Prostate gland (tissue), 2 donors: ENCODE measurements around the gene PTPRA. TPM values are rescaled to one million over a fixed set of nuclear protein-coding genes. Genes with fewer than 3 reads are reported as not detected.

Experiments used
- DNase-seq: peaks from one replicate; pipeline ENCODE4 v3.0.0-alpha.2; 2019; ENCODE audit warnings: low spot score
- H3K27ac ChIP-seq, 2 donors: fragments of 200-600 bp; sonication (generic); 2 replicates each; pipeline ENCODE4 v1.5.1; 2017 to 2019
- H3K27me3 ChIP-seq: fragments of 200-600 bp; sonication (generic); replicated peaks from 2 replicates; pipeline ENCODE4 v1.5.1; 2019; ENCODE audit not compliant: insufficient read depth
- H3K36me3 ChIP-seq, 2 donors: fragments of 200-600 bp; sonication (generic); 1 replicate in 1 of 2; 2 replicates in 1 of 2; pipeline versions ENCODE4 v1.5.1 to v1.8.1; 2017 to 2019
- H3K4me1 ChIP-seq: fragments of 200-600 bp; sonication (generic); replicated peaks from 2 replicates; pipeline ENCODE4 v1.5.1; 2019
- H3K4me3 ChIP-seq, 2 donors: fragments of 200-600 bp; sonication (generic); 2 replicates each; pipeline ENCODE4 v1.5.1; 2017 to 2019
- H3K9me3 ChIP-seq: fragments of 200-600 bp; sonication (generic); 2 replicates; pipeline ENCODE4 v1.5.1; 2017
- POLR2A ChIP-seq: fragments of 450-650 bp; IDR thresholded peaks from one replicate; pipeline ENCODE4 v1.6.1; 2016; ENCODE audit warnings: antibody characterized with exemption, mild to moderate bottlenecking
- POLR2AphosphoS5 ChIP-seq: sonication (generic); formaldehyde crosslinking; IDR thresholded peaks from one replicate; pipeline ENCODE4 v1.6.1; 2017; ENCODE audit warnings: antibody characterized with exemption
- WGBS: methylation state at CpG from one replicate; pipeline ENCODE4 v1.1.5; 2018; 5-methylcytosine and 5-hydroxymethylcytosine counted together
- intact Hi-C: fragments of 100-400 bp; cut with DNase I; formaldehyde crosslinking; loops from one replicate; pipeline ENCODE4 v1.14.2; 2022
- total RNA-seq, 2 donors: library from RNA; depleted of rRNA; stranded (reverse); fragments of >200 nt; gene quantifications; one replicate each; pipeline ENCODE4 v1.1.0, GENCODE V29; 2016
- TF ChIP-seq, protein P1 (sequence below), 4 experiments: fragments of 200-600 bp in 2 of 4; fragments of 450-650 bp in 2 of 4; sonication (generic) in 2 of 4; IDR thresholded peaks; 1 replicate in 3 of 4; 2 replicates in 1 of 4; pipeline ENCODE4 v1.5.1; 2016 to 2019; ENCODE audit warnings: antibody characterized with exemption in 4 of 4, mild to moderate bottlenecking in 2 of 4, moderate library complexity in 2 of 4

PTPRA gene
- total RNA-seq, 2 donors from 2014 or later, result 57.7 to 83.6 TPM

DNA sequence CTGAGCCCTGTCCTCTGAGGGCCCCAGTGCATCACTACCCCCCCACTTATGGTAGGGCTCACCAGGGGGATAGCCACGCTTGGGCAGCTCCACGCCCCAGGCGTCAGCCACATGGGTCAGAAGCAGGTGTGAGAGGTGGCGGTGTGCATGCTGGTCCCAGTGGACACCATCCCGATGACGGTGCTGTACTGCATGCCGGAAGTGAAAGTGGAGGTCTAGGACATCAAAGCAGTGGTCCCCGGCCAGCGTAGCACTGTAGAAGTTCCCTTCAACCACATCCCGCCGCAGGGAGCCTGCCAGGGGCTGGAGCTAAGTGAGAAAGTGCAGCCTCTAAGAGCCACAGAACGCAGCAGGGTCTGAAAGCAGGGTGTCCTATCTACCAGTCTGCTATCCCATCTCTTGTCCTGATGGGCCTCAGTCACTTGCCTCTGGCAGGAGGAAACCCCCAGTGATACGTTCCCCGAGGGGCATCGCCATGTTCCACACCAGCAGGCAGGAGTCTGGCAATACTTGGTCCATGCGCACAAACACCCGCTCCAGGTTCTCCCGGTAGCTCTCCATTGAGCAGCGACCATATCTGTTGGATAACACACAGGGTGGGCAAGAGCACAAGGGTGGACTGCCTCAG is 35.0 kb upstream of the PTPRA start:
- TF ChIP-seq POLR2AphosphoS5 (no peak), POLR2A (no peak)
- TF ChIP-seq, protein P1, sequence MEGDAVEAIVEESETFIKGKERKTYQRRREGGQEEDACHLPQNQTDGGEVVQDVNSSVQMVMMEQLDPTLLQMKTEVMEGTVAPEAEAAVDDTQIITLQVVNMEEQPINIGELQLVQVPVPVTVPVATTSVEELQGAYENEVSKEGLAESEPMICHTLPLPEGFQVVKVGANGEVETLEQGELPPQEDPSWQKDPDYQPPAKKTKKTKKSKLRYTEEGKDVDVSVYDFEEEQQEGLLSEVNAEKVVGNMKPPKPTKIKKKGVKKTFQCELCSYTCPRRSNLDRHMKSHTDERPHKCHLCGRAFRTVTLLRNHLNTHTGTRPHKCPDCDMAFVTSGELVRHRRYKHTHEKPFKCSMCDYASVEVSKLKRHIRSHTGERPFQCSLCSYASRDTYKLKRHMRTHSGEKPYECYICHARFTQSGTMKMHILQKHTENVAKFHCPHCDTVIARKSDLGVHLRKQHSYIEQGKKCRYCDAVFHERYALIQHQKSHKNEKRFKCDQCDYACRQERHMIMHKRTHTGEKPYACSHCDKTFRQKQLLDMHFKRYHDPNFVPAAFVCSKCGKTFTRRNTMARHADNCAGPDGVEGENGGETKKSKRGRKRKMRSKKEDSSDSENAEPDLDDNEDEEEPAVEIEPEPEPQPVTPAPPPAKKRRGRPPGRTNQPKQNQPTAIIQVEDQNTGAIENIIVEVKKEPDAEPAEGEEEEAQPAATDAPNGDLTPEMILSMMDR (IDR thresholded peaks at IDR 0.05), result no peak
- Histone ChIP-seq H3K27ac (no peak overlapping the region), H3K9me3 (no peaks in the 10 kb centered on the region), H3K36me3 (no peaks in the 10 kb centered on the region), H3K4me1 (peaks cover 3% of the 10 kb centered on the region), H3K4me3 (no peak overlapping the region), H3K27me3 (no peaks in the 10 kb centered on the region)
- intact Hi-C loops, result no loop called here
- no peak for DNase-seq
- 97% methylated on average over 19 of the region's 19 CpGs for WGBS

DNA sequence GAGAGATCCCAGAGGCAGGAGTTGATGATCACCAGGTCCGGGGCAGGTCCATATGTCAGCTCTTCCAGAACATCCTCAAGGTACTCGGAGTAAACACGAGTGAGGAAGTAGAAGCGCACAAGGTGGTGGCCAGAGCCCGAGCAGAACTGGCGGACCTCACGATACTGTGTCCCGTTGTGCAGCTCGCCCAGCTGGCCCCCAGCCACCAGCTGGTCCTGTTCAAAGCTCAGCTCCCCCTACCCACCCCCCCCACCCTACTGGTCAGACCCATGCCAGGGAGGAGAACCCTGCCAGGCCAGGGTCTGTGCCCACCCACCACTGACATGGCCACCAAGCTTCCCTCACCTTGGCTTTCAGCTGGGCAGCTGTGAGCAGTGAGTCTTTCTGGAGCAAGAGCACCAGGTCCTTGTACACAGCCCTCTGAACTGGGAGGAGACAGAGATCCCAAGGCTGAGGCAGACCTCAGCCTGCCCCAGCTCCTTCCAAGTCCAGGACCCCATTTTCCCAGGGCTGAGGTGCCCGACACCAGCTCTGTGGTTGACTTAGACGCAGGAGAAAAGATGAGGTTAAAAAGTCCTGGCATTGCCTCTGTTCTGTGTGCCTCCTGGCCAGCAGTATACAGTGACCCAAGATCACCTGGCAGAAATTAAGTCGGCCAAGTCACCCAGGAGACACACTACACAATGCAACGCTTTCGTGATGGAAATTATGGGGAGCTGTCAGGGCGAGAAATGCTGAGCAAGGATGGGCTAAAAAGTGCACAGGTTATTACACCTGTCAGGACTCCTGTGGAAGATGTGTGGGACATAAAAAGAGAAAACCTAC is 34.2 kb upstream of the PTPRA start:
- intact Hi-C loops, result no loop called here
- Histone ChIP-seq H3K9me3 (no peaks in the 10 kb centered on the region), H3K4me1 (peaks cover 3% of the 10 kb centered on the region), H3K27me3 (no peaks in the 10 kb centered on the region), H3K36me3 (no peaks in the 10 kb centered on the region), H3K27ac (no peak overlapping the region), H3K4me3 (no peak overlapping the region)
- 93% methylated on average over 15 of the region's 15 CpGs for WGBS
- TF ChIP-seq, protein P1 (IDR thresholded peaks at IDR 0.05), result no peak
- TF ChIP-seq POLR2AphosphoS5, result no peak
- TF ChIP-seq POLR2A, result no peak
- no peak for DNase-seq

DNA sequence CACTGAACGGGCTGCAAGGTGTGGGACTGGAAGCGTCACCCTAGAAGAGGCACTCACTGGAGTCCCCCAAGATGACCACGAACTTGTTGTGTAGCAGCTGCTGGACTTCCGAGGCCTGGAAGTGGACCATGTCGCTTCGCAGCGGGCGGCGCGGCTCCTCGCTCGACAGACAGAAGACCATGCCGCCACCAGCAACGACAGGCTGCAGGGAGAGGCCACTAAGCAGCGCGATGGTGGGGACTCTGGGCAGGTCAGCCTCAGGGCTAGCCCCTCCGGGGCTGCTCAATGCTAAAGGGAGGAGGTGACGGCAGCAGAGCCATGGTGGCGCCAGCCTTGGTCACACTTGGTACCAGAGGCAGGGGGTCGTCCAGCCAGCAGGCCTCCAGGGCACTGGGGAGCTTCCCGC is 33.5 kb upstream of the PTPRA start:
- peak overlapping the region; percentile 70 to 98 for H3K4me3 ChIP-seq
- intact Hi-C loops, result loop anchor here (10.0 kb wide), 1 partner anchor 145 kb away; the partner anchor contains the start of gene EBF4
- TF ChIP-seq POLR2A (no peak), POLR2AphosphoS5 (no peak)
- TF ChIP-seq, protein P1 (IDR thresholded peaks at IDR 0.05), result no peak
- 79% methylated on average over 13 of the region's 21 CpGs for WGBS
- peak overlapping the region in 1 of 2 donors; percentile 80 for H3K27ac ChIP-seq
- no peaks in the 10 kb centered on the region for H3K27me3 ChIP-seq
- H3K36me3 ChIP-seq, result no peaks in the 10 kb centered on the region
- no peak for DNase-seq
- peaks cover 3% of the 10 kb centered on the region for H3K4me1 ChIP-seq
- no peaks in the 10 kb centered on the region for H3K9me3 ChIP-seq

DNA sequence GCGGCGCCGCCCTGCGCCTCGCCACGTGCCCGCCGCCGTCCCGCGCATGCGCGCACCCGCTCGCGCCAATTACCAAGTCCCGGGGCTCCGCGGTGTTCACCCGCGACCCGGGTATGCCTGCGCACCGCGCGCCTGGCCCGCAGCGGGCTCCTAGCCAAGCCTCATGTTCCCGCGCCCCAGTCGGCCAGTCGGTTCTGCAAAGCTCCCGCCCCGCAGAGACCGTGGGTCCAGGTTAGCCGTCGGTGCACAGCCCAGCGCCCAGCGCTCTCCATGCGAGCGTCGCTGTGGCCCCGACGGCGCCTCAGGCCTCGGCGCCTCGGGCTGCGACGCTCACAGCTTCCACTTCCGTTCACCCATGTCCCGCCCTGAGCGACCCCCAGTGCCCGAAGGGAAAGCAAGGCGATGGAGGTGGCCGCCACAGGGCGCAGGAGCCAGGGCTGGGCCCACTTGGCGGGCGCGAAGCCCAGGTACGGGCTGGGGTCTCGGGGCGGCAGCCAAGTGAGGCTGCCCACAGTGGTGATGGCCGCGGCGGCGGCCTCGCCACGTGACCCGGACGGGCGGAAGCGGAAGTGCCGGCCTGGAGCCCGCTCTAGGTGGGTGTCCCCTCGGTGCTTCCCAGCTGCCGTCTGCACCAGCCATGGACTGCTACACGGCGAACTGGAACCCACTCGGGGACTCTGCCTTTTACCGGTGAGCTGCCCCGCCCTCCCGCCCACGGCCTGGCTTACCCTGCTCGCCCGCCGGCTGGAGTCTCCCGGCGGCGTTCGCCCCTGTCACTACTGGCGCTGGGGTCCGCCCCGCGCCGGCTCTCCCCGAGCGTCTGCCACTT is 32.9 kb upstream of the PTPRA start, which contains the start of the genes PCED1A and VPS16:
Gene PCED1A, minus strand, starts transcription at position 518 of the 829 bp plus-strand sequence. CDS start 743 bp downstream, outside the sequence.
Gene VPS16, plus strand, starts transcription at position 608 of the 829 bp plus-strand sequence. Its CDS starts 30 bp downstream, at position 638.
- peak within 1 kb of the TSS; percentile 70 to 98 for H3K4me3 ChIP-seq
- WGBS, result 2% methylated on average over 75 of the region's 98 CpGs
- peak; percentile 81 for TF ChIP-seq POLR2AphosphoS5
- peak; percentile 46 for TF ChIP-seq POLR2A
- TF ChIP-seq, protein P1 (IDR thresholded peaks at IDR 0.05), result no peak
- H3K9me3 ChIP-seq, result no peaks in the 10 kb centered on the region
- DNase-seq, result peak; percentile 80
- no peaks in the 10 kb centered on the region for H3K36me3 ChIP-seq
- H3K27ac ChIP-seq, result peak within 1 kb of the TSS; percentile 80 to 90
- intact Hi-C loops, result loop anchor here (10.0 kb wide), 1 partner anchor 146 kb away; the partner anchor contains the start of gene EBF4
- no peaks in the 10 kb centered on the region for H3K27me3 ChIP-seq
- peaks cover 3% of the 10 kb centered on the region for H3K4me1 ChIP-seq
